Head of caudate nucleus (tissue), 42 donors: ENCODE data around the gene MMP17.

Experiments
- DNase-seq, 42 donors: peaks; one replicate each; pipeline versions ENCODE4 v3.0.0 to v3.0.0-alpha.2; 2020 to 2021; ENCODE audit warnings: mixed read lengths in 7 of 42
- intact Hi-C: fragments of 100-400 bp; cut with DNase I; formaldehyde crosslinking; loops from one replicate; pipeline ENCODE4 v1.15.0; 2022

Gene MMP17

DNA sequence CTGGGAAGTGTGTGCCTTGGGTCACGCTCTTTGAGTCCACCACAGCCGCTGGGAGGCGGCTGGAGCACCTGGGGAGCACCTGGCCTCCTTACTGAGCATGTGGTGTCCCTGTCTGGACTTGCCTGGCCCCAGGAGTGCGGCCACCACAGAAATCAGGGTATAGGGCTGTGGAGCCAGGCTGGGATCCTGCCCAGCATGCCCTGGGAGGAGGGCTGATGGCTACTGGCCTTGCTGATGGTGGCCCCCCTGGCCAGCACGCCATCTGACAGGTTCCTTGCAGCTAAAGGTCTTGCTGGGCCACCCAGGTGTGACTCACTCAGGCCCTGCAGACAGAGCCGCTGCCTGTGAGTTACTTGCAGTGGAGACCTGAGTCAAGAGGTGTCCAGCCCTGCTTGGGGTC lies 72.2 kb downstream of the MMP17 start:
- peak in 1 of 42 donors; percentile 34 for DNase-seq

More for the DNA sequence above, 72.2 kb downstream of the MMP17 start:
- intact Hi-C loops, result no loop called here
